Adrenal gland (tissue), 12 donors: ENCODE data around the gene PPP1R12B. TPM values are rescaled to one million over a fixed set of nuclear protein-coding genes. Genes with fewer than 3 reads are reported as not detected.
"Not testable (repeated sequence)": the region's sequence is repeated elsewhere in the genome, so short reads cannot be mapped to it uniquely, and the experiment has no call there.

Experiments
- DNase-seq, 7 donors: peaks; one replicate each; pipeline ENCODE4 v3.0.0-alpha.2; 2019 to 2020
- H3K27ac ChIP-seq, 5 donors: fragments of 200-600 bp; sonication (generic) in 4 of 5; 1 replicate in 3 of 5; 2 replicates in 2 of 5; pipeline versions ENCODE4 v1.5.1 to v1.8.0; 2016 to 2020; ENCODE audit warnings: mild to moderate bottlenecking in 1 of 5
- H3K27me3 ChIP-seq: fragments of 200-600 bp; 2 replicates; pipeline ENCODE4 v1.8.0; 2021
- H3K36me3 ChIP-seq, 2 donors: fragments of 200-600 bp; replicated peaks in 1 of 2; 1 replicate in 1 of 2; 2 replicates in 1 of 2; pipeline versions ENCODE4 v1.5.1 to v1.8.0; 2018 to 2022
- H3K4me1 ChIP-seq, 2 donors: fragments of 200-600 bp; replicated peaks in 1 of 2; 1 replicate in 1 of 2; 2 replicates in 1 of 2; pipeline versions ENCODE4 v1.5.1 to v1.8.0; 2018 to 2021
- H3K4me3 ChIP-seq, 4 donors: fragments of 200-600 bp; sonication (generic) in 3 of 4; one replicate each; pipeline ENCODE4 v1.5.1; 2016 to 2018
- H3K9me3 ChIP-seq, 3 donors: fragments of 200-600 bp; sonication (generic) in 1 of 3; replicated peaks in 1 of 3; 1 replicate in 2 of 3; 2 replicates in 1 of 3; pipeline versions ENCODE4 v1.5.1 to v1.8.0; 2016 to 2021
- POLR2A ChIP-seq, 2 donors: fragments of 450-650 bp; IDR thresholded peaks; one replicate each; pipeline ENCODE4 v1.6.1; 2017; ENCODE audit warnings: antibody characterized with exemption in 2 of 2, mild to moderate bottlenecking in 2 of 2, moderate library complexity in 1 of 2
- WGBS, 4 donors: extraction: QIAGEN DNeasy Blood & Tissue Kit in 2 of 4; methylation state at CpG; one replicate each; pipeline versions ENCODE4 v1.1.5 to v1.1.7; 2013 to 2017; 5-methylcytosine and 5-hydroxymethylcytosine counted together
- intact Hi-C, 2 donors: fragments of 100-400 bp; cut with DNase I; formaldehyde crosslinking; loops; one replicate each; pipeline versions ENCODE4 v1.14.1 to v1.15.0; 2022 to 2023
- polyA plus RNA-seq, 3 donors: library from polyadenylated mRNA; stranded (reverse); fragments of 200-250 nt in 2 of 3; fragments of 350-450 nt in 1 of 3; fragmentation: Illumina TruSeq in 1 of 3; extraction: RNeasy Lipid Tissue Mini Kit (QIAGEN cat#74804) in 1 of 3; gene quantifications; one replicate each; pipeline ENCODE4 v1.2.3, GENCODE V29; 2013 to 2014
- total RNA-seq, 9 donors: library from RNA; depleted of rRNA in 4 of 9; stranded (reverse); fragments of >200 nt in 4 of 9; fragments of 120-200 nt in 1 of 9; fragmentation: NEBNext Ultra II Directional in 1 of 9; extraction: Animal tissue kit (Norgen Biotek cat#: 25700) in 1 of 9; gene quantifications; one replicate each; pipeline versions ENCODE4 v1.1.0 to v1.2.4, GENCODE V29; 2013 to 2023
- TF ChIP-seq, protein P1 (sequence below), 6 experiments: fragments of 450-650 bp in 4 of 6; fragments of 200-600 bp in 2 of 6; sonication (generic) in 1 of 6; IDR thresholded peaks; 1 replicate in 5 of 6; 2 replicates in 1 of 6; pipeline versions ENCODE4 v1.5.1 to v1.8.0; 2016 to 2021; ENCODE audit warnings: antibody characterized with exemption in 6 of 6, mild to moderate bottlenecking in 2 of 6, moderate library complexity in 1 of 6
- donor health status: healthy with polysubstance abuse.
- donor health status: Bipolar disorder and iron deficiency.
- donor health status: DM: yes; HTN: yes; CAD: no.
- donor health status: DM: no; HTN: no; CAD: no.
- donor health status: DM: no; HTN: no; CAD: no.
- donor health status: DM: yes; HTN: yes; CAD: no.

The PPP1R12B gene
- total and polyA plus RNA-seq, 12 donors = 3.0 to 43.9 (median 19.8) TPM

DNA sequence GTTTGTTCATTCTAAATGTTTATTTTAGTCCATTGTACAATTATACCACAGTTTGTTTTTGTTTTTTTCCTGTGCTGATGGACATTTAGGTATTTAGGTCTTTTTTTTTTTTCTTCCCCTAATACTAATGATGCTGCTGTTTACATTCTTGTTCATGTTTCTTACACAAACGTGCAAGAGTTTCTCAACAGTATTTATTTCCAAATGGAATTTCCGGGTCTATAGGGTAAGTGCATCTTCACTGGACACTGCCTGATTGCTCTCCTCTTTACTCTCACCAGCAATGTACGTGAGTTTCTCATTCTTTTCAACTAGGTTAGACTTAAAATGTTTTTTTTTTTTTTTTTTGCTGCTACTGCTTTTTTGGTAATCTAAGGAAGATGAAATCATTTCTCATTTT, 122.7 kb downstream of the PPP1R12B start:
- no peaks in the 10 kb centered on the region for H3K27me3 ChIP-seq
- WGBS, 4 donors = 86 to 94% (median 91%) methylated on average over 3 of the region's 3 CpGs
- intact Hi-C loops = no loop called here
- no peaks in the 10 kb centered on the region for H3K9me3 ChIP-seq
- DNase-seq = no peak
- H3K4me1 ChIP-seq = peaks cover 0 to 6% of the 10 kb centered on the region in 2 donors
- no peak overlapping the region for H3K4me3 ChIP-seq
- no peak overlapping the region for H3K27ac ChIP-seq
- H3K36me3 ChIP-seq = no peaks in the 10 kb centered on the region
- TF ChIP-seq, protein P1, sequence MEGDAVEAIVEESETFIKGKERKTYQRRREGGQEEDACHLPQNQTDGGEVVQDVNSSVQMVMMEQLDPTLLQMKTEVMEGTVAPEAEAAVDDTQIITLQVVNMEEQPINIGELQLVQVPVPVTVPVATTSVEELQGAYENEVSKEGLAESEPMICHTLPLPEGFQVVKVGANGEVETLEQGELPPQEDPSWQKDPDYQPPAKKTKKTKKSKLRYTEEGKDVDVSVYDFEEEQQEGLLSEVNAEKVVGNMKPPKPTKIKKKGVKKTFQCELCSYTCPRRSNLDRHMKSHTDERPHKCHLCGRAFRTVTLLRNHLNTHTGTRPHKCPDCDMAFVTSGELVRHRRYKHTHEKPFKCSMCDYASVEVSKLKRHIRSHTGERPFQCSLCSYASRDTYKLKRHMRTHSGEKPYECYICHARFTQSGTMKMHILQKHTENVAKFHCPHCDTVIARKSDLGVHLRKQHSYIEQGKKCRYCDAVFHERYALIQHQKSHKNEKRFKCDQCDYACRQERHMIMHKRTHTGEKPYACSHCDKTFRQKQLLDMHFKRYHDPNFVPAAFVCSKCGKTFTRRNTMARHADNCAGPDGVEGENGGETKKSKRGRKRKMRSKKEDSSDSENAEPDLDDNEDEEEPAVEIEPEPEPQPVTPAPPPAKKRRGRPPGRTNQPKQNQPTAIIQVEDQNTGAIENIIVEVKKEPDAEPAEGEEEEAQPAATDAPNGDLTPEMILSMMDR (IDR thresholded peaks at IDR 0.05) = no peak
- no peak for TF ChIP-seq POLR2A (IDR thresholded peaks at IDR 0.05)

DNA sequence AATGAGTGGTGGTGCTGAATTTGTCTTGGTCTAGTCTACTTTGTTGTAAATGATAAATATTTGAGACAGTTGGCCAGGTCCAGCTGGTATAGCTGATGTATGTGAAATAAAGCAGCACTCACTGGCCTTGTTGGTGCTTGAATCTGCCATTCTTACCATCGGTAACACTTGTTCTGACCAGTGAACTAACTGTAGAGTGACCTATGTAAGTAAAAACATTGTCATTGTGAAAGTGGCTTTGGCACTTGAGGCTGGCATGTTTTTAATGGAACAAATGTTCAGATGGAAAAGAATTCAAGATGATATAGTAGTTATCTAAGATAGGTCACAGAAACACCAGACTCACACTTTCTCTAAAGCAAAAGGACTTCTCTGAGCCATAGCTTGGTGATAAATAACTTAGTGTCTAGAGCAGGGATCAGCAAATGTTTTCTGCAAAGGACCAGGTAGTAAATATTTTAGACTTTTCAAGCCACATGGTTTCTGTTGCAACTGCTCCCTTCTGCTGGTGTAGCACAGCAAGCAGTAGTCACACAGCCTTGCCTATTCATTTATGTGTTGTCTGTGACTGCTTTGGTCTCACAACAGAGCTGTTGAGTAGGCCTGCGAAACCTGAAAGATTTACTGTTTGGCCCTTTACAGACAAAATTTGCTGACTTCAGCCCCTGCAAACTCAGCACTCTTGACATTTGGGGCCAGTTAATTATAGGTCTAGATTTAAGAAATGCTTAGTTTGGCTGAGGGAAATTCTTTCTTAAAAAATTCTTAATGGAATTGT, 124.0 kb downstream of the PPP1R12B start:
- H3K4me1 ChIP-seq, H3K27ac ChIP-seq, intact Hi-C loops, H3K9me3 ChIP-seq, H3K36me3 ChIP-seq, H3K27me3 ChIP-seq, DNase-seq, H3K4me3 ChIP-seq: not testable (repeated sequence)
- 45 to 94% (median 83%) methylated on average over 2 of the region's 2 CpGs for WGBS, 4 donors

DNA sequence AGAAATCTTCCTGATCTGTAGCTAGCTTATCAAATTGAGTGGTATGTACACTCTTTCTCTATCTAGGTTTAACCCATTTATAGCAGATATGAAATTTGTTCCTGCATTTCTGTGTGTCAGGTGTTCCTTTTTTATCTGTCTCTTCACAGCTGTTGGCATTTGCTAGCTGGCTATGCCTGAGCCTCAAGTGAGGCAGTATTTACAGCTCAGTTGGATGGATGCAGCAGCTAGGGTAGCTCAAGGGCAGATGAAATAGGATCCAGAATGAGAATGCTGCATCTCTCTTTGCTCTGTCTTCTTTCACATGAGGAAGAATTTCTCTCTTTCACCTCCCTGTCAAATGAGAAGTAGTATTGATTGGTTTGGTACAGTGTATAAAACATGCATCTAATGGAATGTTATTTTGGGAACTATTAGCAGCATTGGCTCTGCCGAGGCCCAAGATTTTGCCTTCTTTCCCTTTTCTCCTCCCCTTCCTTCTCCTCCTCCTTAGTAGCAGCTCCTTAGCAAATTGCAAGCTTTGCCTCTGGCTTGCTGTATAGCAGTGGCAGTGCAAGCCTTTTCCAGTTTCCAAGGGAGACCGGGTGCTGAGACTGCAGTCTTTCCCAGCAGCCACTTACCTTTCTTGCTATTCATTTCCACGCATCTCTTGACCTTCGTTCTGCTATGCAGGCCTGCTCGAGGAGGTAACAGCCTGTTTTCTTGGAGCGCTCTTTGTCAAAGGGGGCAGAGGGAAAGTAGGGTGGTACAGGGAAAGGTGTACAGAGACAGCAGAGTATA, 125.0 kb downstream of the PPP1R12B start:
- H3K4me3 ChIP-seq, DNase-seq, intact Hi-C loops, H3K4me1 ChIP-seq, H3K27ac ChIP-seq, H3K9me3 ChIP-seq, H3K36me3 ChIP-seq, H3K27me3 ChIP-seq: not testable (repeated sequence)
- 87 to 91% (median 89%) methylated on average over 6 of the region's 6 CpGs for WGBS, 4 donors

DNA sequence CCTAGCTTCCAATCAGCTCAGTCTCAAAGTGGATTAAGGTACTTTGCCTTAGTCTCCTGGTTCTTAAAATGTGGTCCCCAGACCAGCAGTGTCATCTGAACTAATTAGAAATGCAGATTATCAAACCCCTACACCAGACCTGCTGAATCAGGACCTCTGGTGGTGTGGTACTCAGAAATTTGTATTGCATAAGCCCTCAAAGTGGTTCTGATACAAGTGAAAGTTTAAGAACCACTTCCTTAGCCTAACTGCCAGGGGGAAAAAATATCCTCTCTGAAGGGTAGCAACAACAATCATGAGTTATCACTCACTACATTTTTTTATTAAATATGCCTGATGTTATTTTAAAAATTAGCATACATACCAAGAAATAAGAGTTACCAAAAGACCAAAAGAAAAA, 131.2 kb downstream of the PPP1R12B start:
- H3K36me3 ChIP-seq, DNase-seq, H3K9me3 ChIP-seq, intact Hi-C loops, H3K27me3 ChIP-seq, H3K4me3 ChIP-seq, H3K4me1 ChIP-seq, H3K27ac ChIP-seq: not testable (repeated sequence)

DNA sequence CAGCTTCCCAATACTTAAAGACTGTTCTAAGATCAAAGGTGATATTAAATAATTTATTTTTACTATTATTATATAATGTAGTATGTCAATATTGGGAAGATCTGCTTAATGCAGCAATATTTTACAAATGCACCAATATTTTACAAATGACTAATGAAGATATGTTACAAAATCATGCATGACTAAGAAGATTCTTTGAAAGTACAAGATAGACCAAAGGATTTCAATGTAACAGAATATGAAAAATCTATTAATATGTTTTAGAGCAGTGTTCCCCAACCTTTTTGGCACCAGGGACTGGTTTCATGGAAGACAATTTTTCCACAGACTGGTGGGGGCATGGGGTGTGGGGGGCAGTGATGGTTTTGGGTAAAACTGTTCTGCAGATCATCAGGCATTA, 132.1 kb downstream of the PPP1R12B start:
- H3K4me1 ChIP-seq, intact Hi-C loops, H3K36me3 ChIP-seq, H3K27ac ChIP-seq, DNase-seq, H3K9me3 ChIP-seq, H3K27me3 ChIP-seq, H3K4me3 ChIP-seq: not testable (repeated sequence)

DNA sequence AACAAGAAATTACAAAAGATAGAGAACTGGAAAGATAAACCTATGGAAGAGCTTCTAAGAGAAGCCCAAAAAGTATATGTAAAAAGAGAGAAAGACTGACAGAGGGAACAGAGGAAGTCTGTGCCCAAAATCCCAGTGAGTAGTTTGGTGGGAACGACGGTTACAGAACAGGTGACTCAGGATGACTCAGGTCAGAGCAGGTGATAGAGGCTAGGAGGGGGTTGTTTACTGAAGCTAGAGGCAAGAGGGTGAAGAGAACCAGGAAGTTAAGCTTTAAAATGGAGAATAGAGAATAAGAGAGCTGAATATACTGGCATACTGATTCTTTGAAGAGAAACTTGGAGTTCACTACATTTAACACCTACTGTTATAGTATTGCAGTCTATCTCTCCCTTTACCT, 134.9 kb downstream of the PPP1R12B start:
- H3K4me3 ChIP-seq, H3K4me1 ChIP-seq, DNase-seq, H3K27me3 ChIP-seq, H3K9me3 ChIP-seq, H3K36me3 ChIP-seq, H3K27ac ChIP-seq, intact Hi-C loops: not testable (repeated sequence)
- 66 to 80% (median 70%) methylated on average over 2 of the region's 2 CpGs for WGBS, 4 donors

DNA sequence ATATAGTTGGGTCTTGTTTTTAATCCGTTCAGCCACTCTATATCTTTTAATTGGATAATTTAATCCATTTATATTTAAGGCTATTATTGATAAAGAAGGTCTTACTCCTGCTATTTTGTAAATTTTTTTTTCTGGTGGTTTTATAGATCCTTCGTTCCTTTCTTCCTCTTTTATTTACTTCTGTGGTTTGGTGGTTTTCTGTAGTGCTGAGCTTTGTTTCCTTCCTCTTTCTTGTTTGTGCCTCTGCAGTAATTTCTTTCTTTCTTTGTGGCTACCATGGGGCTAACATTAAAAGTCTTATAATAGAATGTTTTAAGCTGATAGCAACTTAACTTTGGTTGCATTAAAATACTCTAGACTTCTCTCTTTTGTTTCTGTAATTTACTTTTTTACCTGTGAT, 135.5 kb downstream of the PPP1R12B start:
- intact Hi-C loops, H3K4me3 ChIP-seq, H3K4me1 ChIP-seq, H3K27me3 ChIP-seq, H3K36me3 ChIP-seq, DNase-seq, H3K9me3 ChIP-seq, H3K27ac ChIP-seq: not testable (repeated sequence)
- WGBS, 4 donors = 76 to 82% (median 81%) methylated on average over 2 of the region's 2 CpGs

DNA sequence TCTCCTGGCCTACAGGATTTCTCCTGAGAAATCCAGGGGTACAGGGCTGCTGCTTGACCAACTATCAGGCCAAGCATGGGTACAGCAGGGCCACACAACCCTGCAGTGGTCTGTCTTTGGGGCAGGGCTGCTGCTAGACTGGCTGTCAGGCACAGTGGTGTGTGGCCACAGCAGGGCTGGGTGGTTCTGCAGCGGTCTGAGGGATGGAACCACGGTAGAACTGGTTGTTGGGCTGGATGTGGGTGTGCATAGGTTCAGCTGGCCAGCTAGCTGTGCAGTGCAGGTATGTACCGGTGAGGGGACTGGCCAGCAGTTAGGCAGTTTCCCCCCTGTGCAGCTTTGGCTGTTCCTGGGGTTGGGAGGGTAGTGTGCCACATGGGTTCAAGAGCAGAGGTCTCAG, 136.3 kb downstream of the PPP1R12B start:
- intact Hi-C loops, H3K9me3 ChIP-seq, H3K27me3 ChIP-seq, H3K27ac ChIP-seq, H3K4me1 ChIP-seq, H3K4me3 ChIP-seq, DNase-seq, H3K36me3 ChIP-seq: not testable (repeated sequence)
- 96 to 98% (median 98%) methylated on average over 3 of the region's 3 CpGs; no CpG with 5 or more reads in 1 of the 4 donors for WGBS, 4 donors

DNA sequence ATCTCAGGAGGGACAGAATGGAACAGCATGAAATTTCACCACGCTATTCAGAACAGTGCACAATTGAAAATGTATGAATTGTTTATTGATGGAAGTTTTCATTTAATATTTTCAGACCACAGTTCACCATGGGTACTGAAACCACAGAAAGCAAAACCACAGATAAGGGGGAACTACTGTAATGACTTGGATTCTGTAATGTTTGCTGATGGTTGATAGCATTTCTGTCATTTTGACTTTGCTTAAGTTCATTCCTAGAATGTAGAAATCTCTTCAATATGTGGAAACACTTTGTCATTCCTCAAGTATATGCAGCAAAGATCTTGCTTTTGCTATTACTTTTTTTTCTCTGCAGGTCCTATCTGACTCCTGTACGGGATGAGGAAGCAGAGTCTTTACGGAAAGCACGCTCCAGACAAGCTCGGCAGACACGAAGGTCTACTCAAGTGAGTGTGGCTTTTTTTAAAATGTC, 139.7 kb downstream of the PPP1R12B start:
- DNase-seq, H3K36me3 ChIP-seq, H3K27ac ChIP-seq, H3K4me3 ChIP-seq, intact Hi-C loops, H3K27me3 ChIP-seq, H3K9me3 ChIP-seq, H3K4me1 ChIP-seq: not testable (repeated sequence)
- 81 to 96% (median 89%) methylated on average over 6 of the region's 6 CpGs for WGBS, 4 donors

DNA sequence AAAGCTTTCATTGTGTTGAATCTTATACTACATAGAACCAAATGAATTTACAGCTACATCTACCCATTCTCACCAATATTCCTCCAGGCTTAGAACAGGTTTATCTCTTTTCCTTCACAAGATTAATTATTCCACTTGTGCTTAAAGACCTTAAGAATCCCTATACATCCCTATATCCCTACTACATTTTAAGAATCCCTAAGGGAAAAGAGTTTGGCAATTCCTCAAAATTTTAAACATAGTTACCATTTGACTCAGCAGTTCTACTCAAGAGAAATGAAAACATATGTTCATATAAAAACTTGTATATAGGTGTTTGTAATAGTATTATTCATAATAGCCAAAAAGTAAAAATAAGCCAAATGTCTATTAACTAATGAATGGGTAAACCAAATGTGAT, 140.6 kb downstream of the PPP1R12B start:
- H3K27me3 ChIP-seq, intact Hi-C loops: not testable (repeated sequence)

More for the DNA sequence above, 140.6 kb downstream of the PPP1R12B start:
- not testable (repeated sequence) for H3K27ac ChIP-seq, H3K4me1 ChIP-seq, H3K4me3 ChIP-seq, DNase-seq, H3K36me3 ChIP-seq, H3K9me3 ChIP-seq
